HG03095 (cell line): ENCODE results near the gene CDH4.

Experiments used
- ATAC-seq: cut with Tn5 transposase; IDR thresholded peaks from one replicate; pipeline ENCODE4 v1.9.1; 2021; ENCODE audit warnings: moderate library complexity; ENCODE audit not compliant: unreplicated experiment

The CDH4 gene

GRCh38 chr20:61613917-61614705 lies 362.1 kb downstream of the CDH4 start:
- no peak for ATAC-seq

- no peak for ATAC-seq
These were observed 362.6 kb downstream of the CDH4 start for GRCh38 chr20:61614706-61615100.

GRCh38 chr20:61615806-61616205 lies 363.7 kb downstream of the CDH4 start:
- no peak for ATAC-seq

- no peak for ATAC-seq
These were observed 367.7 kb downstream of the CDH4 start for GRCh38 chr20:61619751-61620150.

- ATAC-seq, result no peak
These were observed 368.1 kb downstream of the CDH4 start for GRCh38 chr20:61620174-61620573.

GRCh38 chr20:61621035-61621730 lies 369.1 kb downstream of the CDH4 start:
- ATAC-seq, result no peak

GRCh38 chr20:61621852-61622251 lies 369.8 kb downstream of the CDH4 start:
- no peak for ATAC-seq

GRCh38 chr20:61623451-61623850 lies 371.4 kb downstream of the CDH4 start:
- no peak for ATAC-seq

GRCh38 chr20:61625246-61625645 lies 373.2 kb downstream of the CDH4 start:
- ATAC-seq, result no peak

- no peak for ATAC-seq
These were observed 374.4 kb downstream of the CDH4 start for GRCh38 chr20:61626412-61626811.

GRCh38 chr20:61627791-61628415 lies 375.8 kb downstream of the CDH4 start:
- ATAC-seq, result no peak

GRCh38 chr20:61628480-61628879 lies 376.4 kb downstream of the CDH4 start:
- ATAC-seq, result no peak

- no peak for ATAC-seq
These were observed 377.0 kb downstream of the CDH4 start for GRCh38 chr20:61628901-61629601.

- ATAC-seq, result no peak
These were observed 377.7 kb downstream of the CDH4 start for GRCh38 chr20:61629602-61630390.

- no peak for ATAC-seq
These were observed 378.3 kb downstream of the CDH4 start for GRCh38 chr20:61630391-61630650.

GRCh38 chr20:61630816-61631215 lies 378.8 kb downstream of the CDH4 start:
- ATAC-seq, result no peak

GRCh38 chr20:61631751-61632150 lies 379.7 kb downstream of the CDH4 start:
- ATAC-seq, result no peak

- no peak for ATAC-seq
These were observed 380.9 kb downstream of the CDH4 start for GRCh38 chr20:61633004-61633403.

GRCh38 chr20:61634376-61635145 lies 382.5 kb downstream of the CDH4 start:
- no peak for ATAC-seq
